ENCODE measurements around the gene GABRP. TPM values are rescaled to one million over a fixed set of nuclear protein-coding genes. Genes with fewer than 3 reads are reported as not detected.
"Not testable (repeated sequence)": the region's sequence is repeated elsewhere in the genome, so short reads cannot be mapped to it uniquely, and the experiment has no call there.

The GABRP gene
- total RNA-seq, 2 donors from 2014 or later: 0.16 TPM; not detected in 1

DNA sequence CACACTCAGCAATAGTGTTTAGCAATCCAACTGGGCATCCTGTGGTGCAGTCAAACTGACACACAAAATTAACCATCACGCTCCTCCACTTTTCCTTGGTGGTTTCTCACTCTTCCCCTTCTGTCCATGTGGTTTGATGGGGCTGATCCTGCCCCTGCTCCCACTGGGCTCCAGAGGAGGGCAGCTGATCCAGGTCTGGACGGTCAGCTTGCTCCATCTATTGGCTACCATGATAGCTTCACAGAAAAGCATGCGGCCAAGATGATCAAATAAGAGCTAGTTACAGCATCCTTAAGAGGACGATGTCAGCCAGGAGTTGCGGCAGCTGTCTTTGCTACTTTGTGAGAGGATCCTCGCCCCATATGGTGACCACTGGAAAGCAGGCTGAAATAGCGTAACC, 48.7 kb downstream of the GABRP start:
- Histone ChIP-seq H3K27me3 (no peaks in the 10 kb centered on the region), H3K9me3 (no peaks in the 10 kb centered on the region), H3K4me3 (no peak overlapping the region), H3K36me3 (no peaks in the 10 kb centered on the region), H3K4me1 (no peaks in the 10 kb centered on the region), H3K27ac (no peak overlapping the region)
- TF ChIP-seq CTCF (IDR thresholded peaks at IDR 0.05): no peak
- DNase-seq (ENCODE audit: low spot score): no peak

DNA sequence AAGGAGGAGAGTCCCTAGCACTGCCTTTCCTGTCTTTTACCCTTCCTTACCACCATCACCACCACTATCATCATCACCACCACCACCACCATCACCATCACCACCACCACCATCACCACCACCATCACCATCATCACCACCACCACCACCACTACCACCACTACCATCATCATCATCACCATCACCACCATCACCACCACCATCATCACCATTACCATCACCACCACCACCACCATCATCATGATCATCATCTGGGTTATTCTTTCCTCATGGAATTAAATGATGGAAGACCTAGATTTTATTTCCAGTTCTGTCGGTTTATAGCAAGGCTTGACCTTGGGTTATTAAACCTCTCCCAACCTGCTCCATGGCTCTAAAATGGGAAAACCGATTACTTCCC, 50.5 kb downstream of the GABRP start:
- H3K27ac ChIP-seq; H3K36me3 ChIP-seq; H3K9me3 ChIP-seq; H3K4me1 ChIP-seq; H3K27me3 ChIP-seq; DNase-seq (ENCODE audit: low spot score); H3K4me3 ChIP-seq: not testable (repeated sequence)

GRCh38 chr5:170836226-170836625, 52.7 kb downstream of the GABRP start:
- TF ChIP-seq CTCF (IDR thresholded peaks at IDR 0.05): no peak
- Histone ChIP-seq H3K4me1 (no peaks in the 10 kb centered on the region), H3K4me3 (no peak overlapping the region), H3K36me3 (no peaks in the 10 kb centered on the region), H3K9me3 (no peaks in the 10 kb centered on the region), H3K27me3 (no peaks in the 10 kb centered on the region), H3K27ac (no peak overlapping the region)
- no peak for DNase-seq (ENCODE audit: low spot score)

DNA sequence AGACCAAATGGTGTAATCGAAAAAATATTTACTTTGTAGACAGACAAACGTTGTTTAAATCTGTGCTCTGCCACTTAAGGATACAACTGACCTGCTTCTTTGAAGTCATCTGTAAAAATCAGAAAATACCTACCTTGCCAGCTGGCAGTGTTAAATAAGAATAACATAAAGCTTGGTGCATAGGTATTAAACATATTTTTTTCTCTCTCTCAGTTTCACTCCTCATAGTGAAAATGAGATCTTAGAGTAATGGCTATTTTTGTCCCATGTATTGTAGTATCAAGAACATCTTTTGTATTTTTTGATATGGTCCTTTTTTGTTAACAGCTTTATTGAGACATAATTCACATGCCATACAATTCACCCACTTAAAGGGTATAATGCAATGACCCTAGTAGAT, 60.3 kb downstream of the GABRP start:
- H3K9me3 ChIP-seq: no peaks in the 10 kb centered on the region
- no peak for DNase-seq (ENCODE audit: low spot score)
- TF ChIP-seq CTCF (IDR thresholded peaks at IDR 0.05): no peak
- no peaks in the 10 kb centered on the region for H3K27me3 ChIP-seq
- H3K4me1 ChIP-seq: no peaks in the 10 kb centered on the region
- H3K4me3 ChIP-seq: no peak overlapping the region
- H3K36me3 ChIP-seq: no peaks in the 10 kb centered on the region
- no peak overlapping the region for H3K27ac ChIP-seq

- Histone ChIP-seq H3K27ac (no peak overlapping the region), H3K36me3 (no peaks in the 10 kb centered on the region), H3K27me3 (no peaks in the 10 kb centered on the region), H3K4me1 (no peaks in the 10 kb centered on the region), H3K9me3 (no peaks in the 10 kb centered on the region), H3K4me3 (no peak overlapping the region)
- no peak for DNase-seq (ENCODE audit: low spot score)
- TF ChIP-seq CTCF (IDR thresholded peaks at IDR 0.05): no peak
Observed at GRCh38 chr5:170844651-170845050, 61.1 kb downstream of the GABRP start.

DNA sequence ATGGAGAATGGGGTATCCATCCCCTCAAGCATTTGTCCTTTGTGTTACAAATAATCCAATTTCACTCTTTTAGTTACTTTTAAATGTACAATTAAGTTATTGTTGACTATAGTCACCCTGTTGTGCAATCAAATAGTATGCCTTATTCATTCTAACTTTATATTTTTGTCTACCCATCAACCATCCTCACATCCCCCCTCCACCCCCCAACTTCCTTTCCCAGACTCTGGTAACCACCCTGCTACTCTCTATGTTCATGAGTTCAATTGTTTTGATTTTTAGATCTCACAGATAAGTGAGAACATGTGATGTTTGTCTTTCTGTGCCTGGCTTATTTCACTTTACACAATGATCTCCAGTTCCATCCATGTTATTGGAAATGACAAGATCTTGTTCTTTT, 62.9 kb downstream of the GABRP start:
- H3K4me3 ChIP-seq: no peak overlapping the region
- DNase-seq (ENCODE audit: low spot score): no peak
- TF ChIP-seq CTCF (IDR thresholded peaks at IDR 0.05): no peak
- no peaks in the 10 kb centered on the region for H3K27me3 ChIP-seq
- H3K9me3 ChIP-seq: no peaks in the 10 kb centered on the region
- no peak overlapping the region for H3K27ac ChIP-seq
- no peaks in the 10 kb centered on the region for H3K4me1 ChIP-seq
- H3K36me3 ChIP-seq: no peaks in the 10 kb centered on the region
